IPS DF 19.7 (cell line): ENCODE data around the gene RYR3.
"Not testable (repeated sequence)": the region's sequence is repeated elsewhere in the genome, so short reads cannot be mapped to it uniquely, and the experiment has no call there.

Experiments used
- DNase-seq: peaks from one replicate; pipeline ENCODE4 v3.0.0-alpha.2; 2013; ENCODE audit warnings: low read depth, low spot score

The RYR3 gene

GRCh38 chr15:33754242-33754641, 443.5 kb downstream of the RYR3 start:
- no peak for DNase-seq

- no peak for DNase-seq
These were observed 446.2 kb downstream of the RYR3 start for GRCh38 chr15:33756961-33757360.

GRCh38 chr15:33757516-33758232, 446.9 kb downstream of the RYR3 start:
- no peak for DNase-seq

- DNase-seq: no peak
These were observed 455.6 kb downstream of the RYR3 start for GRCh38 chr15:33766389-33766788.

GRCh38 chr15:33768670-33769190, 458.0 kb downstream of the RYR3 start:
- DNase-seq: no peak

DNA sequence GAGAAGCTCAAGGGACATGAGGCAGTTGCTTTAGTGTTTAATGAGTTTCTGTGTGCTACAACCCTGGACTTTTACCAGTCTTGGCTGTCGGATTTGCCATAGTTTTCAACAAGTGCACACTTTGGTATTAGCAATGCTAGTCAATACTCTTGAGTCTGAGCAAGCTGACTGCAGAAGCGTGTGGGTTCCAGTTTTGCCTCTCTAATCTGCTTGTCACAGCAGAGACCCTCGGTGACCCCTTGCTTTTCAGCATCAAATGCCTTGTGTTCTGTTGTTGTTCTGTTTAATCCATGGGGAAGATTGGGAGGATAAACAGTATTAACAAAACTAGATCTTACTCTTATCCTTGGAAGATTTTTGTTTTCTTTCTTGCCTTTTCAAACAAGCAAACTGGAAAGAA, 463.2 kb downstream of the RYR3 start:
- DNase-seq: no peak

- no peak for DNase-seq
These were observed 468.1 kb downstream of the RYR3 start for GRCh38 chr15:33778852-33779251.

- no peak for DNase-seq
These were observed 469.4 kb downstream of the RYR3 start for GRCh38 chr15:33780011-33780768.

- no peak for DNase-seq
These were observed 472.2 kb downstream of the RYR3 start for GRCh38 chr15:33782966-33783365.

DNA sequence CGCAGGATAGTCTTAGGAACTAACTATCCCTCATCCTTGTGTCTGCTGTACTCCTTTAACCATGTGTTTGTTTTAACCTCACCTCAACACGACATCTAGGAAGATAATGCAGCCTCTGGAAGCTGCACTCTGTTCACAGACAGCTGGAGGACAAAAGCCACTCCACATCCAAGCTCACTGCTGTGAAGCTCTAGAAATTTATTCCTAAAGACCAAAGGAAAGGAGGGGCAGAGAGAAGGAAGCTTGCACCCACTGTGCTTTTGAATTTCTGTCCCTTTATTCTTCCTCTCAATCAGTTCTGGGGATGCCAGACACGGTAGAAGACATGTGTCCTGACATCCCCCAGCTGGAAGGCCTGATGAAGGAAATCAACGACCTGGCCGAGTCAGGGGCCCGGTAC, 474.6 kb downstream of the RYR3 start:
- DNase-seq: no peak

DNA sequence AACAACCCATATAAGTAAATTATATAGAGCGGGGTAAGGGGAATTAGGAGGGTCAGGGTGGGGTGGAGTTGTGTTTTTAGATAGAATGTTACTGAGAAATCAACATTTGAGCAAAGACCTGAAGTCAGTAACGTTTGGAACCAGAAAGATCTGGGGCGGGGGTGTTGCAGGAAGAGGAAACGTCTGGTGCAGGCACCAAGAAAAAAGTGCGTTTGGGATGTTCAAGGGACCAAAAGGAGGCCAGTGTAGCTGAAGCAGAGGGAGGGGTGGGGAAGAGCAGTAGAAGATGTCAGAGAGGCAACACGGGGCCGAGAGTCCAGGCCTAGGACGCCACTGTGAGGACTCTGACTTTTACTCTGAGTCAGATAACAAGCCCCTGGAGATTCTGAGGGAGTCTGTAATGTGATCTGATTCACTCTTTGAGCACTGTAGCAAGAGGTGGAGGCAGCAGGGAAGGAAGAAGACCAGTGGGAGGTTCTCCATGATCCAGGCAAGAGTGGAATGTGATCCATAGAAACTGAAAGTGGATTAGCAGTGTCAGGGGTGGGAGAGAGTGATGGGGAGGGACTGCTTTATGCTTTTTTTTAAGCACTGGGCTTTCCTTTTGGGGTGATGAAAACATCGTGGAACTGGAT, 478.3 kb downstream of the RYR3 start:
- DNase-seq: no peak

DNA sequence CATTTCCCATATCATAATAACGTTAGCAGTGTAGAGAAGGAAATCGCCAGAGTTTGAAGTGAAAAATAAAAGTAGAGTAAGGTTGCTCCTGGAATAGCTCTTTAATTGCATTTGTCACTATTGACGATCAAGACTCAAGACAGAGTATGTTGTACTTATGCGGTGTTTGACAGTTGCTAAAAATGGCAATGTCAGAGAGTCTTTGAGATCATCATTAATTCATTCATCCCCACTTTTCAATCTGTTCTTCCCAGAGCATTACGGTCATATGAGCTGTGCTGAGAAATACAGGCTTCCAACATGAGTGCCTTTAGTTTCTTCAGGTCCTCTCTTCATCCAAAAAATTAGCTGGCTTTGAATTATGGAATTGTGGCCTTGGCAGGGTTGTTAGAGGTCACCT, 483.7 kb downstream of the RYR3 start:
- no peak for DNase-seq

DNA sequence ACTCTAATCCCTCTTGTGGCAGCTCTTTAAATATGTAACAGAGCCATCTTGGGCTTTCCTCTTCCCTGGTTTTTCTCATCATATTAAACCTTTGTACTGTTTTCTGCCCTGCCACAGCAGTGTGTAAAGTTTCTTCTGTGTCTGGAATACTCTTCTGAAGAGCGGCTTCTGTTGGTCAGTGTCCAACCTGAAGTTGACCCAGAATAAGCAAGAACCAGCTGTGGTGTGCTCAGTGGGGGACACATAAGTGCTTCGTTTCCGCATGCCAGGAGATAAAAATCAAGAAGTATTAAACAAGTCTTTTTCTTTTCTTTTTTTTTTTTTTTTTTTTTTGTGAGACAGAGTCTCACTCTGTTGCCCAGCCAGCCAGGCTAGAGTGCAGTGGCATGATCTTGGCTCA, 484.3 kb downstream of the RYR3 start:
- no peak for DNase-seq

DNA sequence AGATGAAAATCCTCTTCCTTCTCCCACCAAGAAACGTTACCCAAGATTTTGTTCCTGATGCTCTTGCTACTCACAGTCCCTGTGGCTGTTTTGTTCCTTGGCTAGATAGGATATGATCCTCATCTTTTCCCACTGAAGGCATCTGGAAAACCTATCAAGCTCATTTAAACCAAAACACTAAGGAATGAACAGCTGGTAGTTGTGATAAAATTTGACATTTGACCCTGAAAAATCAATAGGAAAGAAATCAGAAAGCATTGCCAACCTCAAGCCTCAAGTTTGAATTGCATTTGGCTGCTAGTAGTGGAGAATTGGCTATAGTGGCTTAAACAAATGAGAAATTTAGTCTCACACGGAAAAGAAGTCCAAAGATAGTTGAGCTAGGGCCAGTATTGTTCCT, 486.9 kb downstream of the RYR3 start:
- DNase-seq: no peak

- DNase-seq: no peak
These were observed 491.2 kb downstream of the RYR3 start for GRCh38 chr15:33801954-33802353.

GRCh38 chr15:33807665-33808064, 496.9 kb downstream of the RYR3 start:
- no peak for DNase-seq

DNA sequence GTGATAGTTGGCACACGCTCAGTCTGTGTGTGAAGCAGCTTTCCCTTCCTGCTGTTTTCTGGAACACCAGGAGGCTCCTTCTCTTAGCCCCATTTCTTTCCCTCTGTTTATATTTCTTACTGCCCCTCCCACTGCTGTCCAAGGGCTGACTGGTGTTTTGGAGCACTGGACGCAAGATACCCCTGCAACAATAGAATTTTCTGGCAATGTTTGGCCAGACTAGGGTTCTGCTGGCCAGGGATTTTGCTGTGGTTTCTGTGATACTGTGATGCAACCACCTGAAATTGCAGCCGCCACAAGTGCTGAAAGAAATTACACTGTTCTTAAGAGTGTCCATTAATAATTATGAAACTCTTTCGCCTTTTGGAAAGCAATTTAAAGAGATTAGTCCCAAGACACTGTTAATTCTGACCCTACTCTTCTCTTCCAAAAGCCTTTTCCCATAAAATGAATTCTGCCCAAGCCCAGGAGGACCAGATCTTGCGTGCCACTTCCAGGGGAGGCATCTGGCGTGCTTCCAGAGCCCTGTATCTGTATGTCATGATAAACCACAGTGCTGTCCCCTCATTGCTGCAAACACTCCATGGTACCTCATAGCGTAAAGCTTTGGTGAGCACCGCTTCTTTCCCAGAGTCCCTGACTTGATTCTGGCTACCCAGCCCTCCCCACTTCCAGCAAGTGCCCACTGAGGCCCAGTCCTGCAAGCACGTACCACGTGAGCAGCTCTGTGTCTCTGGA, 498.1 kb downstream of the RYR3 start:
- DNase-seq: no peak

- DNase-seq: no peak
These were observed 499.4 kb downstream of the RYR3 start for GRCh38 chr15:33810073-33810595.

DNA sequence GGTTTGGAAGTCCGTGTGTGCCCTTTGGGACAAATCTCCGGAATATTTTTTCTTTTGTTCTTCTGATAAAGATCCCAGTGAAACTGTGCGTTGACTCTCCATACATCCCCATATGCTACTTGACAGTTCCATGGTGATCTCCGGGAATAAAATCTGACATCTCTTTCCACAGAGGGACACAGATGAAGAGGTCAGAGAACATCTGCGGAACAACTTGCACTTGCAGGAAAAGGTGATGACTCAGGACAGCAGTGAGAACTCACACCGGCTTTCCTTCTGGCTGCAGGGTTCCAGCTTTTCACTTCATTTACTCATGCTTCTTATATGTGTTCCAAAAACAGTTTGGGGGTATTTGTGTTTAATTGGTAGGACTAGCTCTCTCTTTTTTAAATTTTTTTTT, 500.0 kb downstream of the RYR3 start:
- DNase-seq: no peak

GRCh38 chr15:33813891-33814290, 503.1 kb downstream of the RYR3 start:
- no peak for DNase-seq

DNA sequence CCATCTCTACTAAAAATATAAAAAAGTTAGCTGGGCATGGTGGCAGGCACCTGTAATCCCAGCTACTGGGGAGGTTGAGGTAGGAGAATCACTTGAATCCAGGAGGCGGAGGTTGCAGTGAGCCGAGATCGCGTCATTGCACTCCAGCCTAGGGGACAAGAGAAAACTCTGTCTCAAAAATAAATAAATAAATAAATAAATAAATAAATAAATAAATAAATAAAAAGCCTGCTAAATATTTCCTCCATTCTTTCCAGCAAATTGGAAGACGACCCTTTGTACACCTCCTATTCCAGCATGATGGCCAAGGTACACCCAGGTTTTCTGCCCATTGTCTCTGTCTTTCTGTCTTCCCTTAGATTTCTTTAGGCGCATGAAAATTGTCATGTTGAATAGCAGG, 508.7 kb downstream of the RYR3 start:
- DNase-seq: not testable (repeated sequence)

DNA sequence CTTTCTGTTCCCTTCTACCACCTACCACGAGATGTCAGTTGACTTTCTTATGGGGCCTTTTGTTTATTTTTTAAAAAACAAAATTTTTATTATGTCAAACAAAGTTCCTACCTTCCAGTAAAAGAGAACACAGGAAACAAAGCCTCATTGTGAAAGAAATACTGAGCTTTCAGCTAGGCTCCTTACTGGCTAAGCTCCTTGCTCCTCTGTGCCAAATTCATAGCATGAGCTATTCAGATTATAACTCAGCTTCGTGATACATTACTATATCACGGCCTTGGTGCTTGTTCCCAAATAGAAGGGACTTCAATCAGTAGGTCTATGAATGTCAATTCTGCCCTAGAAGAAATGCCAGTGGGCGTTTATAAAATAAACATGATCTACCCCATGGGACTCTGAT, 511.7 kb downstream of the RYR3 start:
- DNase-seq: no peak
